Right cardiac atrium (tissue), 5 donors: ENCODE measurements around the gene CATSPERB. TPM values are rescaled to one million over a fixed set of nuclear protein-coding genes. Genes with fewer than 3 reads are reported as not detected.

Experiments
- ATAC-seq, 2 donors: fragments of 200-7000 bp; cut with Tn5 transposase; one replicate each; pipeline versions ENCODE4 v1.8.0 to v1.9.1; 2020; ENCODE audit warnings: moderate library complexity in 2 of 2, mild to moderate bottlenecking in 1 of 2
- DNase-seq, 3 donors: peaks; one replicate each; pipeline ENCODE4 v3.0.0-alpha.2; 2020
- H3K27ac ChIP-seq: one replicate; pipeline ENCODE4 v1.5.1; 2013; ENCODE audit warnings: mild to moderate bottlenecking, low read length, control low read depth, moderate library complexity
- H3K27me3 ChIP-seq: one replicate; pipeline ENCODE4 v1.6.1; 2013; ENCODE audit not compliant: control insufficient read depth, insufficient read depth
- H3K4me1 ChIP-seq: one replicate; pipeline ENCODE4 v1.6.1; 2013; ENCODE audit warnings: low read length; ENCODE audit not compliant: control insufficient read depth, insufficient read depth
- H3K4me3 ChIP-seq: one replicate; pipeline ENCODE4 v1.5.1; 2013; ENCODE audit warnings: low read length, control low read depth
- H3K9me3 ChIP-seq: one replicate; pipeline ENCODE4 v1.6.1; 2013; ENCODE audit warnings: low read length; ENCODE audit not compliant: control insufficient read depth
- WGBS: extraction: QIAGEN DNeasy Blood & Tissue Kit; methylation state at CpG from one replicate; pipeline ENCODE4 v1.1.7; 2013; 5-methylcytosine and 5-hydroxymethylcytosine counted together
- intact Hi-C, 4 donors: fragments of 100-400 bp; cut with DNase I; formaldehyde crosslinking; loops; one replicate each; pipeline versions ENCODE4 v1.11.0 to v1.14.0; 2022 to 2023
- polyA plus RNA-seq: library from polyadenylated mRNA; stranded (reverse); fragments of 200-250 nt; gene quantifications from one replicate; pipeline ENCODE4 v1.2.3, GENCODE V29; 2013
- total RNA-seq, 4 donors: library from RNA; stranded (reverse); fragmentation: NEBNext Ultra II Directional; extraction: Animal tissue kit (Norgen Biotek cat#: 25700); gene quantifications; one replicate each; pipeline ENCODE4 v1.2.1, GENCODE V29; 2021
- donor health status: healthy with polysubstance abuse.
- donor health status: DM: no; HTN: yes; CAD: no.
- donor health status: DM: no; HTN: no; CAD: no.
- donor health status: DM: no; HTN: yes; CAD: no; lungs with severe emphysema.
- donor health status: DM: yes; HTN: yes; CAD: no.

Gene CATSPERB
- total and polyA plus RNA-seq, 5 donors, result 0.48 to 3.2 (median 1.5) TPM

DNA sequence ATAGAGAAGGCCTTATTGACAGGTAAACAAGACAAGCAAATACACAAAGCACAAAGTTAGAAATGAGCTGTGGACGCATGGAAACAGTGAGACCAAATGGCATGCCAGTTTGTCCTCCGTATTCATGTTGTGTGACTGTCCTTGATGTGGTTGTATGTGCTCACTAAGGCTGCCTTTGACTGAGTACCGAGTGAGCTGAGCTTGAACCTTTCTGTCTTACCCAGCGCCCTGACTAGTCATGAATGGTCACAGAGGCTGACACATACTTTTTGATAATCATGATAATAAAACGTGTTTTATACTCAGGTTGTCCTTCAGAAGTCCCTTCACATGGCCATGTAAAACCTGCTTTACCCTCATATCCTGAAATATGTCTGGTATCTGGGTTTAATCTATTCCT is 553 bp upstream of the CATSPERB start:
- H3K4me3 ChIP-seq, result no peak overlapping the region
- H3K9me3 ChIP-seq, result no peaks in the 10 kb centered on the region
- H3K27ac ChIP-seq, result no peak overlapping the region
- no peaks in the 10 kb centered on the region for H3K4me1 ChIP-seq
- WGBS, result 78% methylated on average over 5 of the region's 5 CpGs
- DNase-seq (no peak), ATAC-seq (no peak)
- H3K27me3 ChIP-seq, result no peaks in the 10 kb centered on the region
- intact Hi-C loops, result no loop called here

DNA sequence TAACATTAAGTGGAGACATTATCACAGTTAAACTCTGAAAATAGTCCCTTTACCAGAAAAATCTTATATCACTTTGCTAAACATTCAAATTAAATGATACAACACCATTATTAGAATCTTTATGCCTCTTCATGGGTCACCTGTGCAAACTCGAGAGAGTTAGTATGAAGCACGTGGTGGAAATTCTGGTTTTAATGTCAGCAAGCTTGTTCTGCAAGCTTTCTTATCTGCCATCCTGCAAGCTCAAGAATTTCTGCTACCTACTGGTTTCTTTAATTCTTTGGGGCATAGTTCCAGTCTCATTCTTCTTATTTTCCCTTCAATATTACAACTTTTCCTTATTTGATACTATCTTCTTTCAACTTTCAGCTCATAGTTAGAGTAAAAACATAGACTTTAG is 868 bp downstream of the CATSPERB start:
- intact Hi-C loops, result no loop called here
- ATAC-seq (no peak), DNase-seq (no peak)
- Histone ChIP-seq H3K27ac (no peak overlapping the region), H3K27me3 (no peaks in the 10 kb centered on the region), H3K4me3 (no peak overlapping the region), H3K4me1 (no peaks in the 10 kb centered on the region), H3K9me3 (no peaks in the 10 kb centered on the region)
- 88% methylated on average over 2 of the region's 2 CpGs for WGBS

DNA sequence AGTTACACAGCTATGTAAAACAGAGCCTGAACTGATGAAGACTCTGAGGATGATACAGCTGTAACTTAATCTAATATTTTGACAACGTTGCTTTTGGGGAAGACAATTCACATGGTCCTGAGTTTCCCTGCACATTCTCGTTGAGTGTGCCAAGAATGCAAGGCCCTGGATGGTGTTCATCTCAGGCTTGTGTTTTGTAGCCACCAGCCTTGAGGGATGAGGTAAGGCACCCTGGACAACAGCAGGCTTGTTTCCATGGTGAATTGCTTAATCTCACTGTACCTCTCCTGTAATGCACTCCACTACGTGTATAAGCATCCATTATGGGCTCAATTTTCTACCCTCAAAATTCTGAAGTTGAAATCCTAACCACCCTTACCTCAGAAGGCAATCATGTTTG is 2.1 kb downstream of the CATSPERB start:
- no peak overlapping the region for H3K4me3 ChIP-seq
- no peaks in the 10 kb centered on the region for H3K27me3 ChIP-seq
- ATAC-seq (no peak), DNase-seq (no peak)
- H3K9me3 ChIP-seq, result no peaks in the 10 kb centered on the region
- WGBS, result 48% methylated on average over 3 of the region's 3 CpGs
- H3K4me1 ChIP-seq, result no peaks in the 10 kb centered on the region
- intact Hi-C loops, result no loop called here
- no peak overlapping the region for H3K27ac ChIP-seq

DNA sequence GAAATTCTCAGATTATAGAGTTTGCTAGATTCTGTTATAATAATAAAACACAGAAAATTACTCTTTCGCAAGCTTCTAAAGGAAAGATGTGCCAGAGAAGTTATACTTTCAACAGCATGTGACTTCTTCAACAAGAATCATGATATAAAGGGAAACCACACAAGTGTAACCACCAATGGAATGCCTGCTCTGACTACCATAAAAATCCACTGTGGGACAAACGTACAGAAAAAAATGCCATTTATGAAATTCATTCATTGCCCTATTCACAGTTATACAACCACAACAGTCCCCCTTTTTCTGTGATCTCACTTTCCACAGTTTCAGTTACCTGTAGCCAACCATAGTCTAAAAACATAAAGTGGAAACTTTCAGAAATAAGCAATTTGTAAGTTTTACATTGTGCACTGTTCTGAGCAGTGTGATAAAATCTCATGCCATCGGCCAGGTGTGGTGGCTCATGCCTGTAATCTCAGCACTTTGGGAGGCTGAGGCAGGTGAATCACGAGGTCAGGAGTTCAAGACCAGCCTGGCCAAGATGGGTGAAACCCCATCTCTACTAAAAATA is 3.2 kb downstream of the CATSPERB start:
- WGBS, result 72% methylated on average over 4 of the region's 4 CpGs
- H3K4me3 ChIP-seq, result no peak overlapping the region
- H3K27ac ChIP-seq, result no peak overlapping the region
- no peaks in the 10 kb centered on the region for H3K9me3 ChIP-seq
- ATAC-seq (no peak), DNase-seq (no peak)
- intact Hi-C loops, result no loop called here
- H3K27me3 ChIP-seq, result no peaks in the 10 kb centered on the region
- no peaks in the 10 kb centered on the region for H3K4me1 ChIP-seq

DNA sequence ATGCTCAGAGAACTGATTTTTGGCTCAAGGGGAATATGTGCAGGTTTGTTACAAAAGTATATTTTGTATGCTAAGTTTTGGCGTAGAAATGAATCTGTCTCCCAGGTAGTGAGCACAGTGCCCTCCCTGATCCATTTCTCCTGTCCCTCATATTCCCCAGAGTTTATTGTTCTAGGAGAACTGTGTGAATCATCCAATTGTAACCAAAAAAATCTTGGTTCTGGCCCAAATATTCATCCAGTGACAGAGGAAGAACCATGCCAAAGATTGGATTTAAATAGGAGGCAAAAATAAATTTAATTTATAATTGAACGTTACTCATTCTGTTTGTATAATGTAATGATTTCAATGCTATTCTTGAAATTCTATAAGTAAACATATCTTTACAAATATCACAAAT is 4.8 kb downstream of the CATSPERB start:
- WGBS, result 80% methylated on average over 2 of the region's 2 CpGs
- no peak overlapping the region for H3K27ac ChIP-seq
- H3K9me3 ChIP-seq, result no peaks in the 10 kb centered on the region
- no peaks in the 10 kb centered on the region for H3K4me1 ChIP-seq
- intact Hi-C loops, result no loop called here
- DNase-seq (no peak), ATAC-seq (no peak)
- H3K27me3 ChIP-seq, result no peaks in the 10 kb centered on the region
- no peak overlapping the region for H3K4me3 ChIP-seq

DNA sequence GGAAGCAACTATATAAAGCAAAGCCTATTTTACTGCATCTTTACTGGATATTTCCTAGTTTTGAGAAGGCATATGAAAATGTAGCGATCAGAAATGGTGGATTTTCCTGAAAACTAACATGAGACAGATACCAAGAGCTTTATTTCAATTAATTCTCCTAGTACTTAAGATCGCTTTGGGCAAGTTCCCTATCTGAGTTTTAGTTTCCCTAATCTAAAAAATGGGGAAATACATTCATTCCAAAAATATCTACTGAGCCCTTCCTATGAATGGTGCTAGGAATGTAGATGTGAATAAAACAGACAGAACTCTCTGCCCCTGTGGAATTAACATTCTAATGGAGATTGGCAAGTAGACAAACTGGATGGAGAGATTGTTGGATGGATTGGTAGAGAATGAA is 8.4 kb downstream of the CATSPERB start:
- Histone ChIP-seq H3K9me3 (no peaks in the 10 kb centered on the region), H3K27ac (no peak overlapping the region), H3K27me3 (no peaks in the 10 kb centered on the region), H3K4me1 (no peaks in the 10 kb centered on the region), H3K4me3 (no peak overlapping the region)
- no peak for ATAC-seq
- intact Hi-C loops, result no loop called here
- 58% methylated on average over 2 of the region's 2 CpGs for WGBS
- no peak for DNase-seq

DNA sequence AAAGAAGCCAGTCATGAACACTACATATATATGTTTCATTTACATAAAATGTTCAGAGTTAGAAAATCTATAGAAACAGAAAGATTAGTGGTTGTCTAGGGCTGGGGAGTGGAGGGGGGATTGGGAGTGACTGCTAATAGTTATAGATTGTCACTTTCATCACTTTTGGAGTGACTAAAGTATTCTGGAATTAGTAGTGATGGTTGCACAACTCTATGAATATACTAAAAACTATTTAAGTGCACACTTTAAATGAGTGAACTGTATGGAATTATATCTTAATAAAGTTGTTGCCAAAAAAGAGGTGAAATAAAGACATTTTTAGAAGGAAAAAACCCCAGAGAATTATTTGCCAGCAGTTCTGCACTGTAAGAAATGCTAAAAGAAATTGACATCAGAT is 9.5 kb downstream of the CATSPERB start:
- H3K4me1 ChIP-seq, result no peaks in the 10 kb centered on the region
- intact Hi-C loops, result no loop called here

DNA sequence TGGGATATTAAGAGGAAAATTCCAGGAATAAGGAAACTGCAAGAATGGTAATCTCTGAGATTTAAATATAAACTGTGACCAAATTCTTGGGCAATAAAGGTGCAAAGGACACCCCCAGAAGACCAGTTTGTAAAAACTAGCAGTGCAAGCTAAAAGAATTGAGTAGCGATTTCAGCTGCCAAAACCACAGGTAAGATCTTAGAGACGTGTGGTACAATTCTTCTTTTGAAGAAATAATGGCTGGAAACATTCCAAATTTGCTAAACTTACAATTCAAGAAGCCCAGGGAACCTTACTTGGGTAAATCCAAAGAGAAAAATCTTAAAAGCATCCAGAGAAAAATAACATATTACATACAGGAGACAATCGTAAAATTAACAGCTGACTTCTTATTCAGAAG is 12.0 kb downstream of the CATSPERB start:
- no peak for DNase-seq
- 73% methylated on average over 3 of the region's 3 CpGs for WGBS
- Histone ChIP-seq H3K9me3 (no peaks in the 10 kb centered on the region), H3K4me1 (no peaks in the 10 kb centered on the region), H3K27ac (no peak overlapping the region), H3K4me3 (no peak overlapping the region), H3K27me3 (no peaks in the 10 kb centered on the region)
- no peak for ATAC-seq
- intact Hi-C loops, result no loop called here

More for the DNA sequence above, 9.5 kb downstream of the CATSPERB start:
- no peak for ATAC-seq
- no peak overlapping the region for H3K27ac ChIP-seq
- H3K27me3 ChIP-seq, result no peaks in the 10 kb centered on the region
- DNase-seq, result no peak
- no peaks in the 10 kb centered on the region for H3K9me3 ChIP-seq
- H3K4me3 ChIP-seq, result no peak overlapping the region

DNA sequence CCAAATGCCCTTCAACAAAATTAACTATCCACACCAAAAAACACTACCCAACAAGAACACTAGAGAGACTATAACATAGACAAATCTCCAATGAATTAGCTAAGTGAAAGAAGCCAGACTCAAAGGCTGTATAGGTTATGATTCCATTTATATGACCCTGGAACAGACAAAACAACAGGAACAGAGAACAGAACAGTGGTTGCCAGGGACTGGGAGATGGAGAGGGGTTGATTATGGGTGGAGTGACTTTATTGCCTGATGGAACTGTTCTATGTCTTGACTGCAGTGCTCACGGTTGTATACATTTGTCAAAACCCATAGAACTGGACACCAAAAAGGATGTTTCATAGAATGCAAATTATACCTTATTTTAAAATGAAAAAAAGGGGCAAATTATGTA is 14.9 kb downstream of the CATSPERB start:
- 94% methylated on average over 1 of the region's 1 CpG for WGBS
- Histone ChIP-seq H3K4me1 (no peaks in the 10 kb centered on the region), H3K9me3 (no peaks in the 10 kb centered on the region), H3K27ac (no peak overlapping the region), H3K4me3 (no peak overlapping the region), H3K27me3 (no peaks in the 10 kb centered on the region)
- ATAC-seq (no peak), DNase-seq (no peak)
- intact Hi-C loops, result no loop called here

DNA sequence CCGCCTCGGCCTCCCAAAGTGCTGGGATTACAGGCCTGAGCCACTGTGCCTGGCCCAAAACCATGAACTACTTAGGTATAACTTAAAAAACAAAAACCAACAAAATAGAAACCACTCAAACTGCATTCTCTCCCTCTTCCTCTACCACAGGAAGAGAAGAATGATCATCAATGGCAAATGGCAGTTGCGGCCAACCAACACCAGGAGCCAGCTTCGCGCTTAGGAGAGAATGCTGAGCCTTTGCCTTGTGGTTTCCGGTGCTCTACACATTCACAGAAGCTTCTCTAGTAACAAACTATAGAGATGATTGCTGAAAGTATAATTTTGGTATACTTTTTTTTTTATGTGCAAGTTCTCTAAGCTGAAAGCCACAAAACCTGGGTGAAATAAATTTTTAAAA is 17.1 kb downstream of the CATSPERB start:
- WGBS, result 79% methylated on average over 6 of the region's 6 CpGs
- Histone ChIP-seq H3K4me1 (no peaks in the 10 kb centered on the region), H3K27me3 (no peaks in the 10 kb centered on the region), H3K4me3 (no peak overlapping the region), H3K9me3 (no peaks in the 10 kb centered on the region), H3K27ac (no peak overlapping the region)
- intact Hi-C loops, result no loop called here
- DNase-seq (no peak), ATAC-seq (no peak)

DNA sequence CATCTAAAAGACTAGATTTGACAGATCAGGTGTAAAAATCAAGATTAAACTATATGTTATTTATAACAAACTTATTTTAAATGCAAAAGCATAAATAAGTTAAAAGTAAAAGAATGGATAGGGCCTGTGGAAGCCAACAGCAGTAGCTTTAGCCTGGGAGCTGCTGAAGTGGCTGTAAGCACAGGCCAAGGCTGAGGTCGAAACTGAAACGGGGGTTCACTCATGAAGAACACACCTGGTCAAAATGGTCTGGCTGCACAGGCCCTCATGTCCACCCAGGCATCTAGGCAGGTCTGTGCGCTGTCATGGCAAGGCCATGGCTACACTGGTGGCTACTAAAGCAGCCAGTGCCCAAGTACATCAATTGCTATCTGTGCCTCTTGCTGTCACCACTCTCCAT is 23.1 kb downstream of the CATSPERB start:
- no peak overlapping the region for H3K4me3 ChIP-seq
- H3K27ac ChIP-seq, result no peak overlapping the region
- WGBS, result 96% methylated on average over 3 of the region's 3 CpGs
- ATAC-seq, result no peak
- no peaks in the 10 kb centered on the region for H3K4me1 ChIP-seq
- intact Hi-C loops, result no loop called here
- no peaks in the 10 kb centered on the region for H3K9me3 ChIP-seq
- H3K27me3 ChIP-seq, result no peaks in the 10 kb centered on the region
- no peak for DNase-seq

DNA sequence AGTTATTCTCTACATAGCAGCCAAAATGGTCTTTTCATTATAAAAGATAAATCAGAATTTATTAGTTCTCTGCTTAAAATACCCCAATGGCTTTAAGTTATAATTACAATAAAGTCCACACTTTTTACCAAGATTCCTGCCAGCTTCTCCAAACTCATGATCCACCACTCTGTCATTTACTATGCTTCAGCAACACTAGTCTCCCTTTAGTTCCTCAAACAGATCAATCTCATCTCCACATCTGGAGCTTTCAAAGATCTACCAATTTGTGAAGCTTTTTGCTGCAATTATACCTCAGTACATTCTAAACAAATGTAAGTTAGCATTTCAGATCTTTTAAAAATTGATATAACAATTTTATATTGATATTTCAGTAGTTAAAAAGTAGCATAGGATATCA is 24.9 kb downstream of the CATSPERB start:
- Histone ChIP-seq H3K27ac (no peak overlapping the region), H3K4me3 (no peak overlapping the region), H3K9me3 (no peaks in the 10 kb centered on the region), H3K27me3 (no peaks in the 10 kb centered on the region), H3K4me1 (no peaks in the 10 kb centered on the region)
- ATAC-seq, result no peak
- no peak for DNase-seq
- intact Hi-C loops, result no loop called here
